ENCODE results near the gene HS6ST3.

DNA sequence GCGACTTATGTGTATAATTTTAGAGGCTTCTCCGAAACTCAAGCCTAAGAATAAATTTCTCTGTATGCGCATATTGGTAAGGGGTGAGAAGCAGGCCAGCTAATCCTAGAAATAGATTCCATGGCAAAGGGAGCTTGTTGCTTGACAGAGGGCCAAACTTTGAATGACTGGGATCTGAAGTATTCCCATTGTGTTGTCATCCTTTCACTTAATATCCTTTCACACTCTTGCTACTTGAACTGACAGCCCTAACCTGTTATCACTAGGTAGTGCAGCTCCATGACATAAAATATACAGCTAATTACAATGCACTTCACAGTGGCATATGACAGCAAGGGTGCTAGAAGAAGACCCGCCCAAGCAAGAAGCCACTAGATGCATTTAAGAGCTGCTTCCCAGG, 594.6 kb downstream of the HS6ST3 start:
- TF ChIP-seq POLR2AphosphoS5 (IDR thresholded peaks at IDR 0.05; ENCODE audit: borderline replicate concordance, low read depth, low read length), result no peak
- TF ChIP-seq EZH2 (IDR thresholded peaks at IDR 0.05), result no peak
